SK-N-SH (cell line): ENCODE data around the gene POU3F3. TPM values are rescaled to one million over a fixed set of nuclear protein-coding genes. Genes with fewer than 3 reads are reported as not detected.

ENCODE experiments used
- CTCF ChIA-PET: fragments of 300-600, 350-600 bp; formaldehyde crosslinking; extraction: SDS; loops from one replicate; lab custom pipeline; 2021; lab: Yijun Ruan, JAX
- POLR2A ChIA-PET: fragments of 350-600 bp; sonication (Branson Sonifier 250); formaldehyde crosslinking; extraction: SDS; loops from one replicate; lab custom pipeline; 2020; ENCODE audit warnings: antibody characterized with exemption, inconsistent platforms; lab: Yijun Ruan, JAX
- DNase-seq: peaks from one replicate; pipeline ENCODE4 v3.0.0; 2012
- H2AFZ ChIP-seq: fragments of 200-600 bp; sonication (generic); 2 replicates; pipeline ENCODE4 v1.8.1; 2016; ENCODE audit warnings: antibody characterized with exemption, mild to moderate bottlenecking, low read depth
- H3F3A ChIP-seq: fragments of 200-600 bp; sonication (generic); replicated peaks from 2 replicates; pipeline ENCODE3; 2016; ENCODE audit warnings: antibody characterized with exemption, mild to moderate bottlenecking; ENCODE audit not compliant: insufficient read depth
- H3K27ac ChIP-seq, 2 experiments: fragments of 200-500 bp in 1 of 2; fragments of 200-600 bp in 1 of 2; sonication (Bioruptor generic) in 1 of 2; sonication (generic), shearing (Covaris generic) in 1 of 2; 2 replicates each; pipeline versions ENCODE4 v1.5.1 to v1.6.1; 2014 to 2016; ENCODE audit warnings: low read depth in 2 of 2, inconsistent platforms in 1 of 2, low read length in 1 of 2, mild to moderate bottlenecking in 1 of 2, mixed read lengths in 1 of 2
- H3K27me3 ChIP-seq: fragments of 200-600 bp; sonication (generic), shearing (Covaris generic); 2 replicates; pipeline ENCODE4 v1.6.1; 2016; ENCODE audit warnings: mixed run types; ENCODE audit not compliant: insufficient read depth
- H3K36me3 ChIP-seq, 2 experiments: fragments of 200-500 bp in 1 of 2; fragments of 200-600 bp in 1 of 2; sonication (Bioruptor generic) in 1 of 2; sonication (generic) in 1 of 2; replicated peaks in 1 of 2; 2 replicates each; pipeline versions ENCODE3 to v1.5.1; 2014 to 2016; ENCODE audit warnings: low read length in 1 of 2, mild to moderate bottlenecking in 1 of 2; ENCODE audit not compliant: insufficient read depth in 2 of 2, control insufficient read depth in 1 of 2
- H3K4me1 ChIP-seq, 2 experiments: fragments of 200-500 bp in 1 of 2; fragments of 200-600 bp in 1 of 2; sonication (Bioruptor generic) in 1 of 2; sonication (generic), shearing (Covaris generic) in 1 of 2; 2 replicates each; pipeline versions ENCODE4 v1.5.1 to v1.6.1; 2014 to 2016; ENCODE audit warnings: low read depth in 1 of 2, low read length in 1 of 2, mixed run types in 1 of 2; ENCODE audit not compliant: insufficient read depth in 2 of 2, control insufficient read depth in 1 of 2
- H3K4me2 ChIP-seq: fragments of 200-600 bp; sonication (generic), shearing (Covaris generic); 2 replicates; pipeline ENCODE4 v1.6.1; 2017; ENCODE audit warnings: mixed run types
- H3K4me3 ChIP-seq, 2 experiments: fragments of 200-500 bp in 1 of 2; fragments of 200-600 bp in 1 of 2; sonication (Bioruptor generic) in 1 of 2; sonication (generic), shearing (Covaris generic) in 1 of 2; 2 replicates each; pipeline versions ENCODE4 v1.5.1 to v1.8.1; 2014 to 2016; ENCODE audit warnings: low read depth in 2 of 2, inconsistent platforms in 1 of 2, low read length in 1 of 2, mild to moderate bottlenecking in 1 of 2, mixed read lengths in 1 of 2, moderate library complexity in 1 of 2
- H3K79me2 ChIP-seq: fragments of 200-600 bp; sonication (generic); 2 replicates; pipeline ENCODE4 v1.8.1; 2017; ENCODE audit warnings: mild to moderate bottlenecking; ENCODE audit not compliant: insufficient read depth
- H3K9ac ChIP-seq: fragments of 200-600 bp; sonication (generic); 2 replicates; pipeline ENCODE4 v1.6.1; 2017; ENCODE audit warnings: mixed run types
- H3K9me2 ChIP-seq: fragments of 200-600 bp; sonication (generic); 2 replicates; pipeline ENCODE4 v1.6.1; 2017; ENCODE audit warnings: mixed run types
- H3K9me3 ChIP-seq: fragments of 200-600 bp; sonication (generic); 2 replicates; pipeline ENCODE4 v1.6.1; 2017; ENCODE audit warnings: mixed run types, mild to moderate bottlenecking, moderate library complexity
- H4K20me1 ChIP-seq: fragments of 200-600 bp; sonication (generic); 2 replicates; pipeline ENCODE4 v1.6.1; 2017; ENCODE audit warnings: mild to moderate bottlenecking, mixed run types; ENCODE audit not compliant: insufficient read depth
- CHD2 ChIP-seq: fragments of 150-350 bp; IDR thresholded peaks from 2 replicates; pipeline ENCODE4 v1.6.1; 2018; ENCODE audit warnings: low read length; ENCODE audit not compliant: partially characterized antibody
- EP300 ChIP-seq, 2 experiments: IDR thresholded peaks; 2 replicates each; pipeline versions ENCODE4 v1.4.0 to v1.6.1; 2012; ENCODE audit warnings: borderline replicate concordance in 1 of 2, low read depth in 1 of 2, low read length in 1 of 2
- MXI1 ChIP-seq: IDR thresholded peaks from 2 replicates; pipeline ENCODE4 v1.6.1; 2012; ENCODE audit warnings: mild to moderate bottlenecking, low read depth, low read length, improper control_type of control experiment
- NFIC ChIP-seq: IDR thresholded peaks from 2 replicates; pipeline ENCODE4 v1.4.0; 2012; ENCODE audit warnings: borderline replicate concordance
- RCOR1 ChIP-seq: fragments of 150-350 bp; IDR thresholded peaks from 2 replicates; pipeline ENCODE4 v1.6.1; 2017; ENCODE audit warnings: antibody characterized with exemption, low read length
- REST ChIP-seq: IDR thresholded peaks from 2 replicates; pipeline ENCODE4 v1.6.1; 2012; ENCODE audit warnings: mild to moderate bottlenecking, low read depth, low read length, moderate library complexity
- RFX5 ChIP-seq: IDR thresholded peaks from 2 replicates; pipeline ENCODE4 v1.6.1; 2012; ENCODE audit warnings: mild to moderate bottlenecking, improper control_type of control experiment, low read length
- USF1 ChIP-seq: IDR thresholded peaks from 2 replicates; pipeline ENCODE4 v1.4.0; 2012; ENCODE audit warnings: low read depth, borderline replicate concordance
- USF2 ChIP-seq: fragments of 150-350 bp; IDR thresholded peaks from 2 replicates; pipeline ENCODE4 v1.6.1; 2017; ENCODE audit warnings: antibody characterized with exemption, low read length, low read depth, borderline replicate concordance
- YY1 ChIP-seq: IDR thresholded peaks from 2 replicates; pipeline ENCODE4 v1.4.0; 2012; ENCODE audit warnings: low read depth, mild to moderate bottlenecking
- ZBTB33 ChIP-seq: IDR thresholded peaks from 2 replicates; pipeline ENCODE4 v1.4.0; 2012; ENCODE audit warnings: low read depth, borderline replicate concordance
- WGBS: methylation state at CpG from one replicate; pipeline ENCODE4 v1.1.6; 2017; ENCODE audit warnings: low lambda C conversion rate; 5-methylcytosine and 5-hydroxymethylcytosine counted together
- polyA plus RNA-seq, 3 experiments: library from polyadenylated mRNA; depleted of rRNA; stranded (reverse); fragments of >200 nt; gene quantifications; 2 replicates each; pipeline ENCODE4 v1.2.3, GENCODE V29; 2012

POU3F3 gene
- polyA plus RNA-seq, 1 of the 3 experiments (the other 2 are of a cell fraction) = not detected

GRCh38 chr2:104885119-104885782 lies 31.3 kb downstream of the POU3F3 start:
- Histone ChIP-seq H3K27ac (no peak overlapping the region), H4K20me1 (no peaks in the 10 kb centered on the region), H3K4me1 (no peaks in the 10 kb centered on the region), H3F3A (no peaks in the 10 kb centered on the region), H3K9me3 (no peaks in the 10 kb centered on the region), H3K9me2 (no peaks in the 10 kb centered on the region), H3K4me2 (no peak overlapping the region), H2AFZ (no peak overlapping the region), H3K79me2 (no peaks in the 10 kb centered on the region), H3K4me3 (no peak overlapping the region), H3K9ac (no peak overlapping the region), H3K27me3 (peaks cover 4% of the 10 kb centered on the region; the same call in 1 of the 2 replicates)
- ChIA-PET CTCF (no interaction called here), POLR2A (no interaction called here)
- DNase-seq = no peak
- 11% methylated on average over 5 of the region's 5 CpGs for WGBS
- TF ChIP-seq YY1 (no peak), MXI1 (no peak), CHD2 (no peak)
- TF ChIP-seq, all 33 proteins: peak for 0
- H3K36me3 ChIP-seq = no peaks in the 10 kb centered on the region

GRCh38 chr2:104887676-104888075 lies 33.8 kb downstream of the POU3F3 start:
- no peak overlapping the region for H3K4me2 ChIP-seq
- H3K27me3 ChIP-seq = 0 out of 2 replicates have a peak, but pooled peaks cover 4% of the 10 kb centered on the region
- CTCF ChIA-PET = no interaction called here
- no peak overlapping the region for H3K4me3 ChIP-seq
- H4K20me1 ChIP-seq = no peaks in the 10 kb centered on the region
- 29% methylated on average over 6 of the region's 6 CpGs for WGBS
- H2AFZ ChIP-seq = no peak overlapping the region
- H3K9ac ChIP-seq = no peak overlapping the region
- TF ChIP-seq ZBTB33 (no peak), YY1 (no peak), USF1 (no peak)
- no peaks in the 10 kb centered on the region for H3F3A ChIP-seq
- no peaks in the 10 kb centered on the region for H3K9me2 ChIP-seq
- POLR2A ChIA-PET = no interaction called here
- no peaks in the 10 kb centered on the region for H3K36me3 ChIP-seq
- no peaks in the 10 kb centered on the region for H3K79me2 ChIP-seq
- no peak overlapping the region for H3K27ac ChIP-seq
- H3K9me3 ChIP-seq = no peaks in the 10 kb centered on the region
- no peaks in the 10 kb centered on the region for H3K4me1 ChIP-seq
- DNase-seq = no peak

GRCh38 chr2:104888489-104889258 lies 34.8 kb downstream of the POU3F3 start:
- Histone ChIP-seq H3K9me3 (no peaks in the 10 kb centered on the region), H3K27ac (no peak overlapping the region), H4K20me1 (no peaks in the 10 kb centered on the region), H3K4me3 (no peak overlapping the region), H3K9ac (no peak overlapping the region), H3F3A (no peaks in the 10 kb centered on the region), H3K4me1 (no peaks in the 10 kb centered on the region), H3K79me2 (no peaks in the 10 kb centered on the region), H3K27me3 (no peaks in the 10 kb centered on the region), H2AFZ (no peak overlapping the region), H3K36me3 (no peaks in the 10 kb centered on the region), H3K9me2 (no peaks in the 10 kb centered on the region), H3K4me2 (no peak overlapping the region)
- CTCF ChIA-PET = interaction anchor here (1.4 to 1.5 kb wide), 2 partner anchors 15 to 40 kb away, joined by 5 to 6 read pairs; no protein-coding TSS in a partner anchor
- POLR2A ChIA-PET = no interaction called here
- no peak for DNase-seq
- WGBS = 33% methylated on average over 7 of the region's 7 CpGs
- no peak for TF ChIP-seq RFX5
- TF ChIP-seq NFIC = no peak
- no peak for TF ChIP-seq USF2
- TF ChIP-seq REST = no peak
- no peak for TF ChIP-seq RCOR1
- no peak for TF ChIP-seq EP300 (IDR thresholded peaks at IDR 0.05; ENCODE audit: borderline replicate concordance in 1 of 2, low read depth in 1 of 2, low read length in 1 of 2)
